ENCODE measurements around the gene ADGRD2. TPM values are rescaled to one million over a fixed set of nuclear protein-coding genes. Genes with fewer than 3 reads are reported as not detected.

Gene ADGRD2
- total and polyA plus RNA-seq, 9 donors: not detected

- Histone ChIP-seq H3K4me1 (ENCODE audit: insufficient read depth) (no peaks in the 10 kb centered on the region), H3K4me3 (no peak overlapping the region), H3K27ac (no peak overlapping the region), H3K36me3 (no peaks in the 10 kb centered on the region), H3K9me3 (no peaks in the 10 kb centered on the region), H3K27me3 (no peaks in the 10 kb centered on the region)
- intact Hi-C loops (cut with DNase I): no loop called here
- DNase-seq: no peak
- 71 to 79% (median 72%) methylated on average over 8 of the region's 8 CpGs for WGBS, 3 donors
- TF ChIP-seq EP300 (IDR thresholded peaks at IDR 0.05) (no peak), POLR2A (IDR thresholded peaks at IDR 0.05) (no peak), CTCF (IDR thresholded peaks at IDR 0.05) (no peak)
These were observed 7.7 kb downstream of the ADGRD2 start for GRCh38 chr9:124457887-124458431.

- DNase-seq: no peak
- H3K9me3 ChIP-seq: no peaks in the 10 kb centered on the region
These were observed 8.2 kb downstream of the ADGRD2 start for GRCh38 chr9:124458441-124458840.

GRCh38 chr9:124462739-124463138 is 12.5 kb downstream of the ADGRD2 start:
- intact Hi-C loops (cut with DNase I): no loop called here
- Histone ChIP-seq H3K4me3 (no peak overlapping the region), H3K36me3 (no peaks in the 10 kb centered on the region), H3K4me1 (ENCODE audit: insufficient read depth) (no peaks in the 10 kb centered on the region), H3K27me3 (no peaks in the 10 kb centered on the region), H3K9me3 (no peaks in the 10 kb centered on the region), H3K27ac (no peak overlapping the region)
- no peak for DNase-seq
- TF ChIP-seq EP300 (IDR thresholded peaks at IDR 0.05) (no peak), POLR2A (IDR thresholded peaks at IDR 0.05) (no peak), CTCF (IDR thresholded peaks at IDR 0.05) (no peak)
- 89 to 91% (median 90%) methylated on average over 1 of the region's 1 CpG for WGBS, 3 donors

More at GRCh38 chr9:124458441-124458840, 8.2 kb downstream of the ADGRD2 start:
- TF ChIP-seq CTCF (IDR thresholded peaks at IDR 0.05): no peak
- no peak for TF ChIP-seq EP300 (IDR thresholded peaks at IDR 0.05)
- no peak for TF ChIP-seq POLR2A (IDR thresholded peaks at IDR 0.05)
- Histone ChIP-seq H3K4me3 (no peak overlapping the region), H3K27ac (no peak overlapping the region), H3K4me1 (ENCODE audit: insufficient read depth) (no peaks in the 10 kb centered on the region), H3K27me3 (no peaks in the 10 kb centered on the region), H3K36me3 (no peaks in the 10 kb centered on the region)
- WGBS, 3 donors: 78 to 84% (median 80%) methylated on average over 9 of the region's 9 CpGs
- intact Hi-C loops (cut with DNase I): no loop called here

GRCh38 chr9:124465736-124466135 is 15.5 kb downstream of the ADGRD2 start:
- 67 to 81% (median 74%) methylated on average over 3 of the region's 3 CpGs for WGBS, 3 donors
- DNase-seq: no peak
- H3K36me3 ChIP-seq: no peaks in the 10 kb centered on the region
- no peaks in the 10 kb centered on the region for H3K27me3 ChIP-seq
- intact Hi-C loops (cut with DNase I): no loop called here
- H3K9me3 ChIP-seq: no peaks in the 10 kb centered on the region
- H3K4me3 ChIP-seq: no peak overlapping the region
- no peaks in the 10 kb centered on the region for H3K4me1 ChIP-seq (ENCODE audit: insufficient read depth)
- TF ChIP-seq CTCF (IDR thresholded peaks at IDR 0.05) (no peak), POLR2A (IDR thresholded peaks at IDR 0.05) (no peak), EP300 (IDR thresholded peaks at IDR 0.05) (no peak)
- no peak overlapping the region for H3K27ac ChIP-seq
